Measurements from ENCODE around the gene BPGM.
"Not testable (repeated sequence)": the region's sequence is repeated elsewhere in the genome, so short reads cannot be mapped to it uniquely, and the experiment has no call there.

BPGM gene

DNA sequence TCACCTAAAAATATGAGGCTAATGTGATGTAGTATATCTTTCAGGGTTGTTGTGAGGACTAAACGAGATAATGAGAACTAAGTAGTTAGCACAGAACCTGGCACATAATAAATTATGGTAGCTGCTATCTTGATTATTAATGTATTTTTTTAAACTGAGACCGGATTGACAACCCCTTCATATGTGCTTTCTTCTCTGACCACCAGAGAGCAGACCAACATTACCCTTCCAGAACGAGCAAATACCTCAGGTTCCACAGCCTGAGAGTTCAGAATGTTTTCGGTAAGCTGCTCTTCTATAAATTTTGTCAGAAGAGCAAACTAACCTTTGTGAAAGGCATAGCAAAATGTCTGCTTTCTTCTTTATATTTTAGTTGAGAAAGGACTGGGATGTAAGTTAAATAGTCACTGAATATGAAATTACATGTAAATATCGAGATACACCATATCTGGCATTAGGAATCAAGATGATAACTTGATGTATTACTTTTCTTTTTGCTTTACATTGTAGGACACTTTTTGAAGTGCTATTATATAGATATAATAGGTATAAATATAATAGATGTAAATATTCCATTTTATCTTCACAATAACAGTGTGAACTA is 13.6 kb upstream of the BPGM start:
- DNase-seq: no peak

DNA sequence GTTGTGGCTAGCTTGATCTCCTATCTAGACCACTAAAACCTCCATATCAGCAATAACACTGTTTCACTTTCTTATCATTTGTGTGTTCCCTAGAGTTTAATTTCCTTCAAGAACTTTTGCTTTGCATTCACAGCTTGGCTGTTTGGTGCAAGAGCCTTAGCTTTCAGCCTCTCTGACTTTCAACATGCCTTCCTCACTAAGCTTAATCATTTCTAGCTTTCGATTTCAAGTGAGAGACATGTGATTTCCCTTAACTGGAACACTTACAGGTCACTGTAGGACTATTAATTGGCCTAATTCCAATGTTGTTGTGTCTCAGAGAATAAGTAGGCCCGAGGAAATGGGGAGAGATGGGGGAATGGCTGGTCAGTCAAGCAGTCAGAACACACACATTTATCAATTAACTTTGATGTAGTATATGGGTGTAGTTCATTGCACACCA is 10.6 kb upstream of the BPGM start:
- no peak for DNase-seq

DNA sequence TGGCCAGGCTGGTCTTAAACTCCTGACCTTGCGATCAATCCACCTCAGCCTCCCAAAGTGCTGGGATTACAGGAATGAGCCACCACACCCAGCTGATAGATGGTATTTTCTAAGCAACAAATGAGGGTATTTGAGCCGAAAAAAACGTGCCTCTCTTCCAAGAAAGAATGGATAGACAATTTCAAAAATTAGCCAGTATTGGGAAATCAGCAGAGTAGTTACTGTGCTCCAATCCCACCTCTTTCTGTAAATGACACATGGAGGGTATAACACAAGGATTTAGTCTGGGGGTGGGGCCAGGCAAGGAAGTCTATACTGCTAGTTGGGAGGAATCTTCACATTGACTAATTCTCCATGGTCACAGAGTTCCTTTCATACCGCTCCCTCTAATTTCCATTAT is 9.2 kb upstream of the BPGM start:
- no peak for DNase-seq

DNA sequence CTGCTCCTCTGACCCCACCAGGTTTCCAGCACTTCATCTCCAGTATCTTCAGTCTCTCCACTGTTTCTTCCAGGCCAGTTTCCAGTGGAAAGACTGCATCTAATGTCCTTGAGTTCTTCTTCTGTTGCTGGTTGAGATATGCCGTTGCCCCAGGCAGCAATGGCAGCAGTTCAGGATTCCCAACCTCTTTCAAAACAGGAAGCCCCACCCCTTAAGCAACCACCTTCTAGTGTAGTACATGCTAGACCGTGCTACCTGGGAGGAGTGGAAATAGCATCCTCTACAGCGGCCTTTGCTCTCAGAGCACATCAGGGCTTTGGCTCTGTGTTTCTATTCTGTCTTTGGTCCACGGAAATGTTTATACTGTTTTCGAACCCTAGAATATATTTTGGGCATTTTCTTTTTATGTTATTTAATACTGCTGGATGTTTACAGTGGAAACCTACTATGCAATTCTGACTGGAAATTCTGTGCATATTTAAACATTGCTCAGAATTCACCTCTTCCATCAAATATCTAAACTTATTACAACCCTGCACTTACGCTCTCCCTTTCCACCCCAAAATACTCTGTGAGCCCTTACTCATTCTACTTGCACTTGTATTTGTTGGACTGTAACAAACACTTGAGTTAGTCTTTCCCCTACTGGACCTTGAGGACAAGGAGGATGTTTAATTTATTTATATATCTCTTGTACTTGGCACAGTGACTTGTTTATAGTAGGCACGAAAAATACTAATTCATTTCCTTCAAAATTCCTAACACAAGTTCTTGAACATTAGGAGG is 8.5 kb upstream of the BPGM start:
- DNase-seq: no peak

DNA sequence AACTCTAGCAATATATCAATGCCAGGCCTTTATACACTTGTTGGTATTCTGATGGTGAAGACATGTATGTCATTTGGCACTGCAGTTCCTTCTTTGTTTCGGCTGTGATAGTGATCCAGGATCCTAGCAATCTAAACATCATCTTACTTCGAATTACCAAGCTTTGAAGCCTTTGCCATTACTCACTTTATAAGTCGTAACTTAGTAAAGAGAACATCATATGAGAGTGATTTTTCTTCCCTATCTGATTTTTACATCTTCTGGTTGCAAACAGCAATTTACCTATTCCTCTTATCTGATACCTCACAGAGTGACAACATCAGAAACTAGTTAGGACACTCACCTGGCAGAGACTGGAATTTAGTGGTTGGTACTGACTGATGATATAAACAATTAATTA is 7.6 kb upstream of the BPGM start:
- no peak for DNase-seq

- no peak for DNase-seq
These were observed 6.9 kb upstream of the BPGM start for GRCh38 chr7:134639683-134640279.

GRCh38 chr7:134640842-134641715 is 5.6 kb upstream of the BPGM start:
- no peak for DNase-seq

DNA sequence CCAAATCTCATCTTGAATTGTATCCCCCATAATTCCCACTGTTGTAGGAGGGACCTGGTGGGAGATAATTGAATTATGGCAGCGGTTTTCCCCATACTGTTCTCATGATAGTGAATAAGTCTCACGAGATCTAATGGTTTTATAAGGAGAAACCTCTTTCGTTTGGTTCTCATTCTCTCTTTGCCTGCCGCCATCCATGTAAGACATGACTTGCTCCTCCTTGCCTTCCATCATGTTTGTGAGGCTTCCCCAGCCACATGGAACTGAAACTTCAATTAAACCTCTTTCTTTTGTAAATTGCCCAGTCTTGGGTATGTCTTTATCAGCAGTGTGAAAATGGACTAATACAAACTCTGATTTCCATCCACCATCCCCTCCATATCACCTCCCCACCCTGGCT is 4.7 kb upstream of the BPGM start:
- DNase-seq: not testable (repeated sequence)

DNA sequence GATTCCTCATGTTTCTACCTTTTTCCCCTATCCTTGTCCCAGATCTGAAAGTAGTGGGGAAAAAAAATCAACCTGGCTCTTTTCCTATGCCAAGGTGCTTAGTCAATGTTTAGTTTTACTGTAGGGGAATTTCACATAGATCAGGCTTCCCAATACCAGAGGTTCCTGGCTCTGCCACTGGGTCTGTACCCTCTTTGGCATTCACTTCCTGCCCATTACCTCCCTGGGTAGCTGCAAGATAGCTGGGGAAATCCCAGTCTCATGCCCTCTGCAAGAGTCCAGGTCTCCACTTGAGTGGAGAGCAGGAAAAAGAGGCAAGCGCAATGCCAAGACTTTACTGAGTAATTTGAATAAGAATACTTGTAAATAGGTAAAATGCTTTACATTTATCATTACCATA is 3.5 kb upstream of the BPGM start:
- DNase-seq: no peak

- DNase-seq: no peak
These were observed 1.2 kb upstream of the BPGM start for GRCh38 chr7:134645478-134645877.

DNA sequence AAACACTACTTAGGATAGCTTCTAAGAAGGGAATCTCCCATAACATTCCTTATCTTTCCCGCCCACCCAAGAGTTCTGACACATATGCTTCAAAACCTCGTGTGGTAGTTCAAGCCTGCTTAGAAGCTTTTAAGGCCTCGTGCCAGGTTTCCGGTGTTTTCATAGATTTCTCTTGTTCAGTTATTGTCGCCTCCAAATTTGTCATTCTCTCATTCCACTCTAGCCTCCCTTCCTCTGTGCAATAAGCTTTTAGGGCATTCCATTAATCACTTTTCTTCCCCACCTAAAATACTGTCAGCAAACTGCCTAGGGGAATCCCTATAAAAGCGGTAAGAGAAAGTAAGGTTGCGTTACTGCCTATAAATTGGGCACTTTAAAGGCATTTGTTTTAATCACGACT is 718 bp upstream of the BPGM start:
- DNase-seq: no peak

DNA sequence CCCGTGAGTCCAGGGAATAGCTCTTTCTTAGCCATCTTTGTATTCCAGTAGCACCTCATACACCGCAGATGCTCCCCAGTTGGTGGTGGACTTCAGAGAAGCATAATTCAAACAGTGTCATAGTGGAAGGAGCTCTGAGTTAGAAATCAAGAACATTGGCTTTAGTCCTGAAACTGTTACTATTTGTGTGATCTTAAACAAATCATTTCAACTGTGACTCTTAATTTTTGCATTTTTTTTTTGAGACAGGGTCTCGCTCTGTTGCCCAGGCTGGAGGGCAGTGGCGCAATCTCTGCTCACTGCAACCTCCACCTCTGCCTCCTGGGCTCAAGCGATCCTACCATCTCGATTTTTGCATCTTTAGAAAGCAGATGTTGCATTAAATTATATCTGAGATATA is 1.8 kb downstream of the BPGM start:
- no peak for DNase-seq

DNA sequence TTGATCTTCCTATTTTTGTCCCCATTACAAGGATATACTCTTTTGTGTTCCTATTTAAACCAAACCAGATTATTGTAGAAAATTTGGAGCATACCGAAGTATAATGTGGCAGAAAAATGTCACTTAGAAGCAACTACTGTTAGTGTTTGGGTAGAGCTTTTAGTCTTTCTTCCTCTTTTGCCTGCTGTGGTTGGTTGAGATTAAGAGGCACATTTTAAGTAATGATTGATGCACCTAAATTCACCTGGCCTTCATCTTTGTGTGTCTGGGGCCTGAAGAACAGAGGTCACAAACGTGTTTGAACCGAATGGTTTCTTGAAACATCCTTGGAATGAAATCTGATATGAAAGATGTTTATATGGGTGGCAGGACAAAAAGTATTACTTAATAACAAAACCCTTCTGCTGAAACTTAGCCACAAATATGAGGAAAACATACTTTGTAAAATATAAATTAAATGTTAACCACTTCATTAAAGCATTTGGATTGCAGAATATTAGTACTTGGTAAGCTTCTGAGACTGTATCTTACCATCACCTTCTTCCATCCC is 2.6 kb downstream of the BPGM start:
- no peak for DNase-seq

DNA sequence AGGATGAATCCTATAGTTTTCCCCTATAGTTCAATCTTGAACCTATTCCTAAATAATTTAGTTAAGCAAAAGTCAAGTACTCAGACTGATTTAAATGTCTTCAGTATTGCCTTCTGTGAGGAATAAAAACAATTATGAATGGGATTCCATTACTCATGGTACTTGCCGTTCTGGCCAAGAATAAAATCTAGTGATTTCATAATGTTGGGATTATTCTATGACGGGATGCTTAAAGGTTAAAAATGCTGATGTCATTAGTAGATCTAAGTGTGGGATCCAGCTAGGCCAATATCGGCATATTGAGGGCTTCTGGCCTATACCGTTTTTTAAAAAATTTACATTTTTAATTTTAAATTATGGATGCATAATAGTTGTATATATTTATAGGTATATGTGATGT is 5.3 kb downstream of the BPGM start:
- no peak for DNase-seq

GRCh38 chr7:134654104-134654775 is 7.6 kb downstream of the BPGM start:
- DNase-seq: no peak

DNA sequence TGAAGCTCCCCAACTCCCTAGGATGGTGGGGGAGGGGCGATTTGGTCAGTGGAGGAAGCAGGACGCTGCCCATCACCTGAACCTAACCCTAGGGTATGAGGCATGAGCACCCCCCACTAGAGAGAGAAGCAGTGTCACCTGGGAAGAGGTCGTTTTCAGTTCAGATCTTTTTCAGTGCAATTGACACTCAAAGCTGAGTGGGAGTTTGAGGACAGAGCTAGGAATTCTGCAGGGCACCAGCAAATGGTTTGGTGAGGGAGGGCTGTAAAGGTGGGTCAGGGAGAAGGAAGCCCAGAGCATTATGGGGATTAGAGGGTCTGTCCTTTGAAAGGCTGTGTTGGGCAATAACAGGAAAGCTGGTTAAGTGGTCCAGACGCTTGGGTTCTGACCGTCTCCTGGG is 10.9 kb downstream of the BPGM start:
- DNase-seq: no peak

- no peak for DNase-seq
These were observed 13.7 kb downstream of the BPGM start for GRCh38 chr7:134660242-134660785.

DNA sequence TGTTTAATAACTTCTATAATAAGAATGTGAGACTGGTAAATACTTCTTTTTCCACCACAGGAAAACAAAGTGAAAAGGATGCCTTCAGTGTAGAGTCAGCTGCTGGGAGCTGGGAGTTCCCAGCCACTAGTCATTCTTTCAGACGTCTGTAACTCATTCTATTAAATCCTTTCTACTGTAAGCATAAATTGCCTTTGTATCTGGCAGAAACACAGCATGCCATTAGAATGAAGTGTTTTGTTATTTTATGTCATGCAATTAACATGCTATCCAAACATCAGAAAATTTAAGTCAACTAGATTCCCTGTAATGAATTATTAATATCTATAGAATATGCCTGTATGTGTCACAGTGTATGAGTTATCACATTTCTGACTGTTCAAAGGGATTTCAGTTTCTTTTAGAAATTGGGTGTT is 14.3 kb downstream of the BPGM start:
- DNase-seq: no peak

DNA sequence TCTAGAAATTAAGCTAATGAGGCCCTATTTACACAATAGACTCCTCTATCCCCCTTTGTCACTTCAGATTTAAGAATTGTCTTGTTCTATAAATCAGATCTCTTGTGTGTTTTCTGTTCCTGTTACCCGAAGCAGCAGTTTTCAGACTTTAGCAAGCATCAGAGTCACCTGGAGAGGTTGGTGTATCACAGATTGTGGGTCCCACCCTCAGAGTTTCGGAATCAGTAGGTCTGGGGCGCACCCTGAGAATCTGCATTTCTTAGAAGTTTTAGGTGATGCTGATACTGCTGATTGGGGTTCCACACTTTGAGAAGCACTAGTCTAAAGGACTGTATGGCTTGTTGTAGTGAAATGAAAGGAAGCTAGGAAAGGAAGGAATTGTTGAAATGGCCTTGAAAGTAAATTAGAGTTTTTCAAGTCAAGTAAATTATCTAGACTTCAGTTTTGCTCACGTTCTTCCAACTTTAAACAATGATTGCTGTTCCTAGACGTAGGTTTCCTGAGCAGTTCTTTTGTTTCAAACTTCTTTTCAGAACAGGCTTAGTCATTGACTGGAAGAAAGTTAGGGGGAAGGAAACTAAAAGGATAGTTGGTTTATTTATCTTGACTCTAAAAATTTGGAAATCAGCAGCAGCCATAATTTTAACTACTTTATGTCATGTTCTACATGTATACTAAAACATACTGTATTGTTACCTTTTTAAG is 15.7 kb downstream of the BPGM start:
- no peak for DNase-seq

- DNase-seq: no peak
These were observed 16.2 kb downstream of the BPGM start for GRCh38 chr7:134662871-134663205.

DNA sequence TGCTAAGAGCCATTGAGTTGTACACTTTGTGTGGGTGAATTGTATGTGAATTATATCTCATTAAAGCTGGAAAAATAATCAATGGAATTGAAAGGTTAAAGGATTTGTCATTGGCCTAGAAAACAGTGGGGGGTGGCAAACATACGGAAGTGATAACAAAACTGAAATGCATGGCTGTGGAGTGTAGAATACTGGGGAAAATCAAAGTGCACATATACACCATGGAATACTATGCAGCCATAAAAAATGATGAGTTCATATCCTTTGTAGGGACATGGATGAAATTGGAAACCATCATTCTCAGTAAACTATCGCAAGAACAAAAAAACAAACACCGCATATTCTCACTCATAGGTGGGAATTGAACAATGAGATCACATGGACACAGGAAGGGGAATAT is 18.4 kb downstream of the BPGM start:
- DNase-seq: not testable (repeated sequence)

GRCh38 chr7:134667899-134668298 is 21.2 kb downstream of the BPGM start:
- no peak for DNase-seq

All from NCI-H2081 treated with DMSO at 0.1 percent for 48 hours (cell line).